Raji (cell line): Measurements from ENCODE around the gene SOX10.

Experiments used
- POLR2A ChIP-seq: IDR thresholded peaks from 2 replicates; pipeline ENCODE4 v1.6.1; 2011; ENCODE audit warnings: low read depth, low read length, control low read depth; ENCODE audit not compliant: insufficient read depth

The SOX10 gene

GRCh38 chr22:38021206-38021605, 36.9 kb upstream of the SOX10 start:
- no peak for TF ChIP-seq POLR2A

GRCh38 chr22:38018938-38019827, 34.8 kb upstream of the SOX10 start:
- TF ChIP-seq POLR2A = no peak

GRCh38 chr22:38017939-38018885, 33.9 kb upstream of the SOX10 start:
- TF ChIP-seq POLR2A = no peak

GRCh38 chr22:38017272-38017920, 33.0 kb upstream of the SOX10 start:
- no peak for TF ChIP-seq POLR2A

GRCh38 chr22:38016182-38017151, 32.1 kb upstream of the SOX10 start:
- no peak for TF ChIP-seq POLR2A

- no peak for TF ChIP-seq POLR2A
Measured at GRCh38 chr22:38014083-38014482, 29.7 kb upstream of the SOX10 start.

GRCh38 chr22:38012604-38013072, 28.3 kb upstream of the SOX10 start:
- no peak for TF ChIP-seq POLR2A

- no peak for TF ChIP-seq POLR2A
Measured at GRCh38 chr22:38009000-38009806, 24.8 kb upstream of the SOX10 start.

GRCh38 chr22:38007330-38007902, 23.1 kb upstream of the SOX10 start:
- TF ChIP-seq POLR2A = no peak

GRCh38 chr22:38006906-38007305, 22.6 kb upstream of the SOX10 start:
- TF ChIP-seq POLR2A = no peak

GRCh38 chr22:38005943-38006342, 21.6 kb upstream of the SOX10 start:
- no peak for TF ChIP-seq POLR2A

- TF ChIP-seq POLR2A = no peak
Measured at GRCh38 chr22:37999640-38000272, 15.4 kb upstream of the SOX10 start.
